Measurements from ENCODE around the gene RAB6B.

The RAB6B gene

GRCh38 chr3:133930341-133930933, 34.8 kb upstream of the RAB6B start:
- no peak for DNase-seq (ENCODE audit: low read depth)

GRCh38 chr3:133928903-133929607, 33.4 kb upstream of the RAB6B start:
- no peak for DNase-seq (ENCODE audit: low read depth)

GRCh38 chr3:133928136-133928893, 32.6 kb upstream of the RAB6B start:
- DNase-seq (ENCODE audit: low read depth) = no peak

- DNase-seq (ENCODE audit: low read depth) = peak; percentile 59
These were observed 31.9 kb upstream of the RAB6B start for GRCh38 chr3:133927540-133928066.

- no peak for DNase-seq (ENCODE audit: low read depth)
These were observed 31.3 kb upstream of the RAB6B start for GRCh38 chr3:133926736-133927539.

- DNase-seq (ENCODE audit: low read depth) = no peak
These were observed 30.5 kb upstream of the RAB6B start for GRCh38 chr3:133925960-133926735.

GRCh38 chr3:133924041-133924440, 28.4 kb upstream of the RAB6B start:
- no peak for DNase-seq (ENCODE audit: low read depth)

- DNase-seq (ENCODE audit: low read depth) = no peak
These were observed 25.9 kb upstream of the RAB6B start for GRCh38 chr3:133921592-133921991.

- DNase-seq (ENCODE audit: low read depth) = no peak
These were observed 21.5 kb upstream of the RAB6B start for GRCh38 chr3:133917144-133917543.

- no peak for DNase-seq (ENCODE audit: low read depth)
These were observed 20.3 kb upstream of the RAB6B start for GRCh38 chr3:133915685-133916658.

- no peak for DNase-seq (ENCODE audit: low read depth)
These were observed 19.3 kb upstream of the RAB6B start for GRCh38 chr3:133914839-133915600.

GRCh38 chr3:133910422-133910821, 14.7 kb upstream of the RAB6B start:
- DNase-seq (ENCODE audit: low read depth) = no peak

- DNase-seq (ENCODE audit: low read depth) = no peak
These were observed 9.7 kb upstream of the RAB6B start for GRCh38 chr3:133905376-133905775.

GRCh38 chr3:133901847-133902246, 6.2 kb upstream of the RAB6B start:
- DNase-seq (ENCODE audit: low read depth) = no peak

GRCh38 chr3:133901083-133901482, 5.4 kb upstream of the RAB6B start:
- no peak for DNase-seq (ENCODE audit: low read depth)

GRCh38 chr3:133899311-133899710, 3.6 kb upstream of the RAB6B start:
- no peak for DNase-seq (ENCODE audit: low read depth)

- DNase-seq (ENCODE audit: low read depth) = no peak
These were observed 1.9 kb upstream of the RAB6B start for GRCh38 chr3:133897547-133897946.

- DNase-seq (ENCODE audit: low read depth) = no peak
These were observed 500 bp upstream of the RAB6B start for GRCh38 chr3:133896002-133896761.

Measured in stimulated activated CD8-positive, alpha-beta memory T cell treated with anti-CD3 and anti-CD28 coated beads, Interleukin-15, amount 100 ng/mL, for 1 hour (primary cell).